Measurements from ENCODE around the gene GORAB. TPM values are rescaled to one million over a fixed set of nuclear protein-coding genes. Genes with fewer than 3 reads are reported as not detected.

Gene GORAB
- total and polyA plus RNA-seq, 9 of the 15 experiments (the other 6 are each of a cell fraction or from before 2014, with no cell fraction given): 4.4 to 12.9 (median 8.9) TPM

DNA sequence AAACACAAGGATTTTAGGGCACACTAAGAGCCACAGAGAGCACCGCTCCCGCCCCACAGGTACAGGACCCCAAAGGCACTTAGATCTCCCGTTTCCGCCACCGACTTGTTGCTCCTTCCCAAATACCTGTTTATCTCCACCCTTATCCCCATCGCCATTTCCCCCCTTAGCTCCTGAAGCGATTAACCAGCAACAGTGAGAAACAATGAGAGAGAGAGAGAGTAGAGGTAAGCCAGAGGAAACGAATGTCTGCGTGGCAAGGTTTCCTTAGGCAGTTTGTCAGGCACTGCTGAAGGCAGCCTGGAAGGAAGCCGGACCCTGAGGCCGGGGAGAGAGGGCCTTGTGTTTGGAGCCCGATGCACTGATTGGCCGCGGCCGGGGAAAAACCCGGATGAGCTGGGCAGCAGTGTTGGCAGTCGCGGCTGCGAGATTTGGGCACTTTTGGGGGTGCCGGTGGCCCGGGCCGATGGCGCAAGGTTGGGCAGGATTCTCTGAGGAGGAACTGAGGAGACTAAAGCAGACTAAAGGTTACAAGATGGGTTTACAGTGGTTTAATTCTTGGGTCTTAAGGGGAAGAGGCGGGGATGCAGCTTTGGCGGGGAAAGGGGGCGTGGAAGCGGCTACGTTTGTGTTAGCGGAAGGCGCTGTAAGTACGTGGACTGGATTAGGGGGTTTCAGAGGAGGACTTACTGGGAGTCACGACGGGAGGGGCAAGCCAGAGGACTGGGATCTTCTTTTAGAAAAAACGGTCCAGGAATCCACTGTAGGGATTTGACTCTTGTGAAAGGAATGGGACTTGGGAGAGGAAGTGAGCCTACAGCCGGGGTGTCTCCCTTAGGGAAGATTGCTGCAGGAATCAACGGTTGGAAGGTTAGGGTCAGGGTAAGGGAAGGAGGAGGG is at the start of gene GORAB (continued):
- TF ChIP-seq, protein P1, sequence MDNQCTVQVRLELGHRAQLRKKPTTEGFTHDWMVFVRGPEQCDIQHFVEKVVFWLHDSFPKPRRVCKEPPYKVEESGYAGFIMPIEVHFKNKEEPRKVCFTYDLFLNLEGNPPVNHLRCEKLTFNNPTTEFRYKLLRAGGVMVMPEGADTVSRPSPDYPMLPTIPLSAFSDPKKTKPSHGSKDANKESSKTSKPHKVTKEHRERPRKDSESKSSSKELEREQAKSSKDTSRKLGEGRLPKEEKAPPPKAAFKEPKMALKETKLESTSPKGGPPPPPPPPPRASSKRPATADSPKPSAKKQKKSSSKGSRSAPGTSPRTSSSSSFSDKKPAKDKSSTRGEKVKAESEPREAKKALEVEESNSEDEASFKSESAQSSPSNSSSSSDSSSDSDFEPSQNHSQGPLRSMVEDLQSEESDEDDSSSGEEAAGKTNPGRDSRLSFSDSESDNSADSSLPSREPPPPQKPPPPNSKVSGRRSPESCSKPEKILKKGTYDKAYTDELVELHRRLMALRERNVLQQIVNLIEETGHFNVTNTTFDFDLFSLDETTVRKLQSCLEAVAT (IDR thresholded peaks at IDR 0.05): peak; percentile 10 to 66; a peak in 3 of 4 replicates
- TF ChIP-seq SPI1 (IDR thresholded peaks at IDR 0.05; ENCODE audit: borderline replicate concordance, low read depth, low read length): peak; percentile 65; the same call in 1 of the 2 replicates
- TF ChIP-seq EHMT2 (IDR thresholded peaks at IDR 0.05): peak; percentile 83
- peak; percentile 11; the same call in 1 of the 2 replicates for TF ChIP-seq ZBTB7A (IDR thresholded peaks at IDR 0.05; ENCODE audit: borderline replicate concordance, control insufficient read depth, low read depth, low read length)
- TF ChIP-seq PTTG1 (tag; IDR thresholded peaks at IDR 0.05; ENCODE audit: low read depth): peak; percentile 37; the same call in 1 of the 2 replicates
- TF ChIP-seq RAD51 (IDR thresholded peaks at IDR 0.05; ENCODE audit: borderline replicate concordance, low read depth): no peak
- no peak for TF ChIP-seq ZBTB8A (IDR thresholded peaks at IDR 0.05; ENCODE audit: partially characterized antibody)
- TF ChIP-seq MECOM (CRISPR knock-in tag; IDR thresholded peaks at IDR 0.05): no peak
- TF ChIP-seq ZFX (CRISPR knock-in tag; IDR thresholded peaks at IDR 0.05): peak; percentile 78
- TF ChIP-seq, protein P2, sequence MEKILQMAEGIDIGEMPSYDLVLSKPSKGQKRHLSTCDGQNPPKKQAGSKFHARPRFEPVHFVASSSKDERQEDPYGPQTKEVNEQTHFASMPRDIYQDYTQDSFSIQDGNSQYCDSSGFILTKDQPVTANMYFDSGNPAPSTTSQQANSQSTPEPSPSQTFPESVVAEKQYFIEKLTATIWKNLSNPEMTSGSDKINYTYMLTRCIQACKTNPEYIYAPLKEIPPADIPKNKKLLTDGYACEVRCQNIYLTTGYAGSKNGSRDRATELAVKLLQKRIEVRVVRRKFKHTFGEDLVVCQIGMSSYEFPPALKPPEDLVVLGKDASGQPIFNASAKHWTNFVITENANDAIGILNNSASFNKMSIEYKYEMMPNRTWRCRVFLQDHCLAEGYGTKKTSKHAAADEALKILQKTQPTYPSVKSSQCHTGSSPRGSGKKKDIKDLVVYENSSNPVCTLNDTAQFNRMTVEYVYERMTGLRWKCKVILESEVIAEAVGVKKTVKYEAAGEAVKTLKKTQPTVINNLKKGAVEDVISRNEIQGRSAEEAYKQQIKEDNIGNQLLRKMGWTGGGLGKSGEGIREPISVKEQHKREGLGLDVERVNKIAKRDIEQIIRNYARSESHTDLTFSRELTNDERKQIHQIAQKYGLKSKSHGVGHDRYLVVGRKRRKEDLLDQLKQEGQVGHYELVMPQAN (IDR thresholded peaks at IDR 0.05; ENCODE audit: borderline replicate concordance): 0 out of 2 replicates have a peak, but pooled peaks have one; percentile 66
- TF ChIP-seq MAZ (CRISPR knock-in tag; conservative IDR thresholded peaks at IDR 0.05 in 1 of 2, IDR thresholded peaks at IDR 0.05 in 1 of 2): peak; percentile 36 to 72; a peak in 3 of 4 replicates
- TF ChIP-seq, protein P3, sequence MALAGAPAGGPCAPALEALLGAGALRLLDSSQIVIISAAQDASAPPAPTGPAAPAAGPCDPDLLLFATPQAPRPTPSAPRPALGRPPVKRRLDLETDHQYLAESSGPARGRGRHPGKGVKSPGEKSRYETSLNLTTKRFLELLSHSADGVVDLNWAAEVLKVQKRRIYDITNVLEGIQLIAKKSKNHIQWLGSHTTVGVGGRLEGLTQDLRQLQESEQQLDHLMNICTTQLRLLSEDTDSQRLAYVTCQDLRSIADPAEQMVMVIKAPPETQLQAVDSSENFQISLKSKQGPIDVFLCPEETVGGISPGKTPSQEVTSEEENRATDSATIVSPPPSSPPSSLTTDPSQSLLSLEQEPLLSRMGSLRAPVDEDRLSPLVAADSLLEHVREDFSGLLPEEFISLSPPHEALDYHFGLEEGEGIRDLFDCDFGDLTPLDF (CRISPR knock-in tag; IDR thresholded peaks at IDR 0.05): peak; percentile 37; the same call in 1 of the 2 replicates
- TF ChIP-seq ZNF124 (CRISPR knock-in tag; IDR thresholded peaks at IDR 0.05): no peak
- TF ChIP-seq, protein P4, sequence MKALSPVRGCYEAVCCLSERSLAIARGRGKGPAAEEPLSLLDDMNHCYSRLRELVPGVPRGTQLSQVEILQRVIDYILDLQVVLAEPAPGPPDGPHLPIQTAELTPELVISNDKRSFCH (CRISPR knock-in tag; IDR thresholded peaks at IDR 0.05): no peak
- TF ChIP-seq, protein P4 (tag; IDR thresholded peaks at IDR 0.05): peak; percentile 73; the same call in 1 of the 2 replicates
- no peak for TF ChIP-seq CCAR2 (IDR thresholded peaks at IDR 0.05; ENCODE audit: low read depth, low read length)
- TF ChIP-seq ZNF354B (CRISPR knock-in tag; IDR thresholded peaks at IDR 0.05): peak; percentile 23; the same call in 1 of the 2 replicates
- peak; percentile 73; the same call in 1 of the 2 replicates for TF ChIP-seq DMBX1 (CRISPR knock-in tag; IDR thresholded peaks at IDR 0.05; ENCODE audit: borderline replicate concordance)
- TF ChIP-seq JUNB (CRISPR knock-in tag; conservative IDR thresholded peaks at IDR 0.05): no peak
- TF ChIP-seq, protein P5, sequence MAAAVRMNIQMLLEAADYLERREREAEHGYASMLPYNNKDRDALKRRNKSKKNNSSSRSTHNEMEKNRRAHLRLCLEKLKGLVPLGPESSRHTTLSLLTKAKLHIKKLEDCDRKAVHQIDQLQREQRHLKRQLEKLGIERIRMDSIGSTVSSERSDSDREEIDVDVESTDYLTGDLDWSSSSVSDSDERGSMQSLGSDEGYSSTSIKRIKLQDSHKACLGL (CRISPR knock-in tag; IDR thresholded peaks at IDR 0.05; ENCODE audit: borderline replicate concordance, poor library complexity, severe bottlenecking): no peak

All from K562 (cell line).